Gastroesophageal sphincter (tissue), 4 donors: ENCODE data around the gene DBH. TPM values are rescaled to one million over a fixed set of nuclear protein-coding genes. Genes with fewer than 3 reads are reported as not detected.

Experiments used
- ATAC-seq: fragments of 150-250 bp; one replicate; pipeline ENCODE4 v1.9.1; 2016; ENCODE audit warnings: mild to moderate bottlenecking, moderate library complexity
- H3K27ac ChIP-seq, 4 donors: fragments of 200-600 bp; sonication (generic) in 3 of 4; 1 replicate in 3 of 4; 2 replicates in 1 of 4; pipeline ENCODE4 v1.5.1; 2016 to 2019
- H3K27me3 ChIP-seq: fragments of 200-600 bp; sonication (generic); one replicate; pipeline ENCODE4 v1.5.1; 2019
- H3K36me3 ChIP-seq, 2 donors: fragments of 200-600 bp; sonication (generic); one replicate each; pipeline ENCODE4 v1.5.1; 2019; ENCODE audit warnings: control low read depth in 1 of 2
- H3K4me1 ChIP-seq, 3 donors: fragments of 200-600 bp; sonication (generic); 1 replicate in 2 of 3; 2 replicates in 1 of 3; pipeline ENCODE4 v1.5.1; 2016 to 2019; ENCODE audit warnings: control low read depth in 2 of 3
- H3K4me3 ChIP-seq, 2 donors: fragments of 200-600 bp; sonication (generic); one replicate each; pipeline ENCODE4 v1.5.1; 2019; ENCODE audit warnings: mild to moderate bottlenecking in 1 of 2, moderate library complexity in 1 of 2
- H3K9me3 ChIP-seq, 3 donors: fragments of 200-600 bp; sonication (generic); one replicate each; pipeline ENCODE4 v1.5.1; 2017 to 2019; ENCODE audit warnings: control low read depth in 2 of 3
- CTCF ChIP-seq, 4 experiments: fragments of 200-600 bp in 2 of 4; fragments of 450-650 bp in 2 of 4; sonication (generic) in 1 of 4; IDR thresholded peaks; one replicate each; pipeline ENCODE4 v1.5.1; 2017 to 2019; ENCODE audit warnings: antibody characterized with exemption in 4 of 4, mild to moderate bottlenecking in 2 of 4, moderate library complexity in 2 of 4
- EP300 ChIP-seq: sonication (generic); formaldehyde crosslinking; IDR thresholded peaks from one replicate; pipeline ENCODE4 v1.6.1; 2017; ENCODE audit warnings: antibody characterized with exemption, mild to moderate bottlenecking
- POLR2A ChIP-seq, 2 donors: fragments of 450-650 bp; IDR thresholded peaks; one replicate each; pipeline ENCODE4 v1.6.1; 2017; ENCODE audit warnings: antibody characterized with exemption in 2 of 2, mild to moderate bottlenecking in 2 of 2, moderate library complexity in 1 of 2
- POLR2AphosphoS5 ChIP-seq: sonication (generic); formaldehyde crosslinking; IDR thresholded peaks from one replicate; pipeline ENCODE4 v1.6.1; 2017; ENCODE audit warnings: antibody characterized with exemption
- WGBS, 2 donors: methylation state at CpG; one replicate each; pipeline ENCODE4 v1.1.5; 2018; ENCODE audit warnings: low coverage in 1 of 2; 5-methylcytosine and 5-hydroxymethylcytosine counted together
- total RNA-seq, 4 donors: library from RNA; depleted of rRNA; stranded (reverse); fragments of >200 nt; gene quantifications; one replicate each; pipeline ENCODE4 v1.1.0, GENCODE V29; 2016

The DBH gene
- total RNA-seq, 4 donors from 2014 or later = not detected

- Histone ChIP-seq H3K27me3 (peaks cover 82% of the 10 kb centered on the region), H3K9me3 (no peaks in the 10 kb centered on the region), H3K4me3 (no peak overlapping the region), H3K4me1 (no peaks in the 10 kb centered on the region), H3K27ac (no peak overlapping the region), H3K36me3 (no peaks in the 10 kb centered on the region)
- TF ChIP-seq POLR2AphosphoS5 (no peak), EP300 (no peak), CTCF (IDR thresholded peaks at IDR 0.05) (no peak), POLR2A (IDR thresholded peaks at IDR 0.05) (no peak)
- WGBS, 2 donors = 100% methylated on average over 1 of the region's 8 CpGs; no CpG with 5 or more reads in 1 of the 2 donors
- no peak for ATAC-seq
These were observed 3.5 kb downstream of the DBH start for GRCh38 chr9:133639613-133640012.

GRCh38 chr9:133640160-133640559 is 4.0 kb downstream of the DBH start:
- ATAC-seq = no peak
- 90 to 92% methylated on average over 2 to 3 of the region's 7 CpGs for WGBS, 2 donors

GRCh38 chr9:133640580-133641395 is 4.6 kb downstream of the DBH start:
- H3K4me3 ChIP-seq = no peak overlapping the region
- no peaks in the 10 kb centered on the region for H3K9me3 ChIP-seq
- no peaks in the 10 kb centered on the region for H3K36me3 ChIP-seq
- TF ChIP-seq POLR2AphosphoS5 (no peak), POLR2A (IDR thresholded peaks at IDR 0.05) (no peak), CTCF (IDR thresholded peaks at IDR 0.05) (no peak), EP300 (no peak)
- H3K27ac ChIP-seq = no peak overlapping the region
- ATAC-seq = no peak
- H3K27me3 ChIP-seq = peaks cover 71% of the 10 kb centered on the region
- H3K4me1 ChIP-seq = no peaks in the 10 kb centered on the region
- WGBS, 2 donors = 63 to 81% methylated on average over 5 to 7 of the region's 13 CpGs

More at GRCh38 chr9:133640160-133640559, 4.0 kb downstream of the DBH start:
- Histone ChIP-seq H3K27me3 (peaks cover 77% of the 10 kb centered on the region), H3K36me3 (no peaks in the 10 kb centered on the region), H3K27ac (no peak overlapping the region), H3K4me3 (no peak overlapping the region), H3K9me3 (no peaks in the 10 kb centered on the region), H3K4me1 (no peaks in the 10 kb centered on the region)
- TF ChIP-seq POLR2AphosphoS5 (no peak), POLR2A (IDR thresholded peaks at IDR 0.05) (no peak), CTCF (IDR thresholded peaks at IDR 0.05) (no peak), EP300 (no peak)

- WGBS, 2 donors = 80% methylated on average over 3 of the region's 7 CpGs; no CpG with 5 or more reads in 1 of the 2 donors
- ATAC-seq = no peak
These were observed 5.2 kb downstream of the DBH start for GRCh38 chr9:133641396-133641655.

More at GRCh38 chr9:133641396-133641655, 5.2 kb downstream of the DBH start:
- Histone ChIP-seq H3K27ac (no peak overlapping the region), H3K4me3 (no peak overlapping the region), H3K4me1 (no peaks in the 10 kb centered on the region), H3K9me3 (no peaks in the 10 kb centered on the region), H3K27me3 (peaks cover 71% of the 10 kb centered on the region), H3K36me3 (no peaks in the 10 kb centered on the region)
- TF ChIP-seq CTCF (IDR thresholded peaks at IDR 0.05) = no peak
- no peak for TF ChIP-seq EP300
- no peak for TF ChIP-seq POLR2A (IDR thresholded peaks at IDR 0.05)
- no peak for TF ChIP-seq POLR2AphosphoS5
